HCT116 (cell line): ENCODE measurements around the gene INMT. TPM values are rescaled to one million over a fixed set of nuclear protein-coding genes. Genes with fewer than 3 reads are reported as not detected.

Experiments used
- ATAC-seq: fragments of 200-7000 bp; cut with Tn5 transposase; 2 replicates; pipeline ENCODE4 v1.9.1; 2020; ENCODE audit warnings: mild to moderate bottlenecking, moderate library complexity
- BruUV-seq: library from RNA; stranded (reverse); fragments of 400-500 nt; replicated peaks from 2 replicates; lab custom pipeline; 2021; lab: Mats Ljungman, UMichigan
- CTCF ChIA-PET: fragments of 300-600 bp; sonication (Branson Sonifier 250); formaldehyde crosslinking; loops from one replicate; lab custom pipeline; 2021; ENCODE audit warnings: antibody characterized with exemption; lab: Charles Lee
- POLR2A ChIA-PET: fragments of 300-600, 350-600 bp; sonication (Branson Sonifier 250); formaldehyde crosslinking; loops from one replicate; lab custom pipeline; 2021; ENCODE audit warnings: antibody characterized with exemption; lab: Charles Lee
- RAD21 ChIA-PET, 2 experiments: fragments of 300-600 bp; sonication (Branson Sonifier 250); formaldehyde crosslinking; loops; one replicate each; lab custom pipeline; 2023; ENCODE audit warnings: low total read pairs in 2 of 2; ENCODE audit not compliant: uncharacterized antibody in 2 of 2, unreplicated experiment in 2 of 2, low non-redundant PET in 1 of 2; lab: Charles Lee
- DNase-seq: peaks from one replicate; pipeline ENCODE4 v3.0.0-alpha.2; 2010; ENCODE audit warnings: low read depth, low spot score
- H2AFZ ChIP-seq: fragments of 200-600 bp; shearing (Covaris generic), sonication (generic); 2 replicates; pipeline ENCODE4 v1.6.1; 2017; ENCODE audit warnings: low read depth, mixed run types, mixed read lengths, antibody characterized with exemption, low read length; ENCODE audit not compliant: poor library complexity, severe bottlenecking
- H3K27ac ChIP-seq: 2 replicates; pipeline ENCODE4 v1.5.1; 2012; ENCODE audit warnings: low read depth, low read length
- H3K27me3 ChIP-seq: fragments of 200-600 bp; sonication (generic); 2 replicates; pipeline ENCODE4 v1.6.1; 2016; ENCODE audit warnings: mixed run types, low read length, mixed read lengths; ENCODE audit not compliant: insufficient read depth
- H3K36me3 ChIP-seq, 2 experiments: fragments of 200-500 bp in 1 of 2; fragments of 200-600 bp in 1 of 2; sonication (Bioruptor generic) in 1 of 2; sonication (generic) in 1 of 2; 2 replicates each; pipeline versions ENCODE4 v1.5.1 to v1.6.1; 2014 to 2016; ENCODE audit warnings: low read length in 2 of 2, inconsistent platforms in 1 of 2, mixed read lengths in 1 of 2, mixed run types in 1 of 2; ENCODE audit not compliant: insufficient read depth in 2 of 2, control insufficient read depth in 1 of 2
- H3K4me1 ChIP-seq, 2 experiments: fragments of 200-600 bp in 1 of 2; sonication (generic) in 1 of 2; 2 replicates each; pipeline versions ENCODE4 v1.5.1 to v1.6.1; 2012 to 2017; ENCODE audit warnings: low read length in 2 of 2, inconsistent platforms in 1 of 2, mild to moderate bottlenecking in 1 of 2, mixed read lengths in 1 of 2, mixed run types in 1 of 2, moderate library complexity in 1 of 2; ENCODE audit not compliant: insufficient read depth in 2 of 2, control insufficient read depth in 1 of 2
- H3K4me2 ChIP-seq: fragments of 200-600 bp; sonication (generic); 2 replicates; pipeline ENCODE4 v1.6.1; 2017; ENCODE audit warnings: mixed run types, low read length, mixed read lengths
- H3K4me3 ChIP-seq, 2 experiments: fragments of 200-600 bp in 1 of 2; sonication (generic) in 1 of 2; replicated peaks in 1 of 2; 2 replicates each; pipeline ENCODE4 v1.5.1; 2011 to 2016; ENCODE audit warnings: low read length in 2 of 2, control low read depth in 1 of 2, low read depth in 1 of 2, mild to moderate bottlenecking in 1 of 2, mixed read lengths in 1 of 2, mixed run types in 1 of 2
- H3K79me2 ChIP-seq: fragments of 200-600 bp; sonication (generic); 2 replicates; pipeline ENCODE4 v1.6.1; 2017; ENCODE audit warnings: mild to moderate bottlenecking, mixed run types, low read length, moderate library complexity, mixed read lengths; ENCODE audit not compliant: insufficient read depth
- H3K9ac ChIP-seq: fragments of 200-600 bp; sonication (generic); 2 replicates; pipeline ENCODE4 v1.6.1; 2016; ENCODE audit warnings: low read length, mixed read lengths
- H3K9me2 ChIP-seq: fragments of 200-600 bp; sonication (generic), shearing (Covaris generic); 2 replicates; pipeline ENCODE4 v1.6.1; 2017; ENCODE audit warnings: mixed run types, mild to moderate bottlenecking, moderate library complexity; ENCODE audit not compliant: insufficient read depth
- H3K9me3 ChIP-seq, 2 experiments: fragments of 200-500 bp in 1 of 2; fragments of 200-600 bp in 1 of 2; sonication (Bioruptor generic) in 1 of 2; sonication (generic) in 1 of 2; 2 replicates each; pipeline ENCODE4 v1.6.1; 2014 to 2017; ENCODE audit warnings: low read length in 2 of 2, mixed read lengths in 2 of 2, inconsistent platforms in 1 of 2, low read depth in 1 of 2, mild to moderate bottlenecking in 1 of 2, mixed run types in 1 of 2, moderate library complexity in 1 of 2; ENCODE audit not compliant: control insufficient read depth in 1 of 2, insufficient read depth in 1 of 2
- H4K20me1 ChIP-seq: fragments of 200-600 bp; sonication (generic), shearing (Covaris generic); 2 replicates; pipeline ENCODE4 v1.6.1; 2017; ENCODE audit warnings: mixed run types, mild to moderate bottlenecking, moderate library complexity; ENCODE audit not compliant: insufficient read depth
- CTCF ChIP-seq, 3 experiments: fragments of 200-600 bp in 1 of 3; sonication (generic) in 1 of 3; IDR thresholded peaks in 2 of 3; conservative IDR thresholded peaks in 1 of 3; 2 replicates each; pipeline ENCODE4 v1.5.1; 2012 to 2017; ENCODE audit warnings: low read depth in 2 of 3, low read length in 2 of 3, antibody characterized with exemption in 1 of 3, borderline replicate concordance in 1 of 3, control low read depth in 1 of 3, mild to moderate bottlenecking in 1 of 3, mixed read lengths in 1 of 3, mixed run types in 1 of 3, moderate library complexity in 1 of 3; ENCODE audit not compliant: insufficient read depth in 1 of 3
- EZH2 ChIP-seq: fragments of 200-600 bp; sonication (generic); IDR thresholded peaks from 2 replicates; pipeline ENCODE4 v1.6.1; 2017; ENCODE audit warnings: antibody characterized with exemption, mixed run types
- JUND ChIP-seq: IDR thresholded peaks from 2 replicates; pipeline ENCODE4 v1.6.1; 2012
- MAX ChIP-seq: IDR thresholded peaks from 2 replicates; pipeline ENCODE4 v1.6.1; 2012
- POLR2A ChIP-seq: IDR thresholded peaks from 2 replicates; pipeline ENCODE4 v1.7.0; 2011; ENCODE audit warnings: borderline replicate concordance; ENCODE audit not compliant: insufficient read depth, insufficient read length; ENCODE audit errors: extremely low read depth
- POLR2AphosphoS5 ChIP-seq: IDR thresholded peaks from 2 replicates; pipeline ENCODE4 v1.6.1; 2011; ENCODE audit warnings: mild to moderate bottlenecking, low read depth, low read length, moderate library complexity
- RAD21 ChIP-seq: IDR thresholded peaks from 2 replicates; pipeline ENCODE4 v1.6.1; 2012; ENCODE audit warnings: low read depth, mild to moderate bottlenecking
- SRF ChIP-seq: IDR thresholded peaks from 2 replicates; pipeline ENCODE4 v1.6.1; 2012; ENCODE audit warnings: low read depth
- TCF7L2 ChIP-seq: IDR thresholded peaks from 2 replicates; pipeline ENCODE4 v1.7.0; 2011; ENCODE audit warnings: borderline replicate concordance, inconsistent platforms; ENCODE audit not compliant: insufficient read depth, insufficient read length; ENCODE audit errors: extremely low read depth
- ZBTB33 ChIP-seq: IDR thresholded peaks from 2 replicates; pipeline ENCODE4 v1.6.1; 2011; ENCODE audit warnings: mild to moderate bottlenecking, low read length, moderate library complexity; ENCODE audit not compliant: insufficient replicate concordance; ENCODE audit errors: extremely low read depth
- ZFX ChIP-seq: fragments of 450-650 bp; IDR thresholded peaks from 2 replicates; pipeline ENCODE4 v1.6.1; 2017
- ZNF274 ChIP-seq: fragments of 200-500 bp; sonication (Bioruptor generic); IDR thresholded peaks from 2 replicates; pipeline ENCODE4 v1.6.1; 2014; ENCODE audit warnings: mild to moderate bottlenecking, low read depth, low read length, inconsistent platforms
- intact Hi-C: fragments of 100-400 bp; cut with micrococcal nuclease; formaldehyde crosslinking; loops from 2 replicates; pipeline ENCODE4 v1.10.0; 2022
- total RNA-seq: library from RNA; stranded (reverse); gene quantifications from one replicate; pipeline ENCODE4 v1.2.1, GENCODE V29; 2021; ENCODE audit not compliant: unreplicated experiment

Gene INMT
- total RNA-seq, 1 experiment from 2014 or later = 0.32 TPM

- TF ChIP-seq ZFX (no peak), RAD21 (no peak), CTCF (IDR thresholded peaks at IDR 0.05 in 2 of 3, conservative IDR thresholded peaks at IDR 0.05 in 1 of 3; ENCODE audit: borderline replicate concordance in 1 of 3, insufficient read depth in 1 of 3, low read depth in 2 of 3, low read length in 2 of 3) (no peak), MAX (no peak), JUND (no peak), POLR2AphosphoS5 (no peak)
These were observed 36.9 kb downstream of the INMT start (continued) for GRCh38 chr7:30788640-30789333.

GRCh38 chr7:30789334-30789711, 37.4 kb downstream of the INMT start:
- peaks cover 3 to 6% of the 10 kb centered on the region in 2 experiments; a peak in 3 of 4 replicates for H3K36me3 ChIP-seq
- ATAC-seq (no peak), DNase-seq (no peak)
- no peaks in the 10 kb centered on the region for H3K79me2 ChIP-seq
- no peaks in the 10 kb centered on the region for H3K4me1 ChIP-seq
- H3K27me3 ChIP-seq = no peaks in the 10 kb centered on the region
- H3K9ac ChIP-seq = no peak overlapping the region
- RAD21 ChIA-PET = no interaction called here
- no peaks in the 10 kb centered on the region; the same call in 1 of the 2 replicates for H4K20me1 ChIP-seq
- no peaks in the 10 kb centered on the region for H3K9me3 ChIP-seq
- no peak overlapping the region for H3K27ac ChIP-seq
- POLR2A ChIA-PET = no interaction called here
- H3K9me2 ChIP-seq = no peaks in the 10 kb centered on the region
- no peak for TF ChIP-seq SRF
- no peak for TF ChIP-seq ZNF274
- no peak for TF ChIP-seq POLR2A
- TF ChIP-seq ZBTB33 = no peak
- no peak for TF ChIP-seq RAD21
- no peak for TF ChIP-seq EZH2
- no peak for TF ChIP-seq TCF7L2
- BruUV-seq = no TSS peak
- CTCF ChIA-PET = no interaction called here
- no peak overlapping the region for H3K4me2 ChIP-seq
- no peak overlapping the region for H2AFZ ChIP-seq
- intact Hi-C loops = no loop called here
- no peak overlapping the region for H3K4me3 ChIP-seq
